Measurements from ENCODE around the gene UHRF1.
"Not testable (repeated sequence)": the region's sequence is repeated elsewhere in the genome, so short reads cannot be mapped to it uniquely, and the experiment has no call there.

Gene UHRF1

DNA sequence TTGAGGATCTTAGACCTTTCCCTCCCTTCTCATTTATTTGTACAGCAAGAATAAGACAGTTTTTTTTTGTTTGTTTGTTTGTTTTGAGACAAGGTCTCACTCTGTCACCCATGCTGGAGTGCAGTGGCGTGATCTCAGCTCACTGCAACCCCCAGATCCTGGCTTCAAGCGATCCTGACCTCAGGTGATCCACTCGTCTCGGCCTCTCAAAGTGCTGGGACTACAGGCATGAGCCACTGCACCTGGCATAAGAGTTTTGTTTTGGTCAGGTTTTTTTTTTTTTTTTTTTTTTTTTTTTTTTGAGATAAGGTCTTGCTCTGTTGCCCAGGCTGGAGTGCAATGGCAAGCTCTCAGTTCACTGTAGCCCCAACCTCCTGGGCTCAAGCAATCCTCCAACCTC lies 29.2 kb downstream of the UHRF1 start:
- DNase-seq: not testable (repeated sequence)

DNA sequence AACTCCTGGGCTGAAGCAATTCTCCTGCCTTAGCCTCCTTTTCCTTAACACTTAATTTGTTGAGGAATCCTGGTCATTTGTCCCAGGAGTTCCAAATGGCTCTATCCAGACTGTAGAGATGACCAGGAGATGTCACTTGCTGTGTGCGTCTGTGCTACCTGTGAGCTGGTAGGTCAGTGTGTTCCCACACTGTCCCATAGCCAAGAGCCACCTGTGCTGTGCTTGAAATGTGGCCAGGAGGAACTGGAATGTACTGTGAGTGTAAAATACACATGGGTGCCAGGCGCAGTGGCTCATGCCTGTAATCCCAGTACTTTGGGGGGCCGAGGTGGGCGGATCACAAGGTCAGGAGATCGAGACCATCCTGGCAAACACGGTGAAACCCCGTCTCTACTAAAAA lies 30.2 kb downstream of the UHRF1 start:
- DNase-seq: no peak

DNA sequence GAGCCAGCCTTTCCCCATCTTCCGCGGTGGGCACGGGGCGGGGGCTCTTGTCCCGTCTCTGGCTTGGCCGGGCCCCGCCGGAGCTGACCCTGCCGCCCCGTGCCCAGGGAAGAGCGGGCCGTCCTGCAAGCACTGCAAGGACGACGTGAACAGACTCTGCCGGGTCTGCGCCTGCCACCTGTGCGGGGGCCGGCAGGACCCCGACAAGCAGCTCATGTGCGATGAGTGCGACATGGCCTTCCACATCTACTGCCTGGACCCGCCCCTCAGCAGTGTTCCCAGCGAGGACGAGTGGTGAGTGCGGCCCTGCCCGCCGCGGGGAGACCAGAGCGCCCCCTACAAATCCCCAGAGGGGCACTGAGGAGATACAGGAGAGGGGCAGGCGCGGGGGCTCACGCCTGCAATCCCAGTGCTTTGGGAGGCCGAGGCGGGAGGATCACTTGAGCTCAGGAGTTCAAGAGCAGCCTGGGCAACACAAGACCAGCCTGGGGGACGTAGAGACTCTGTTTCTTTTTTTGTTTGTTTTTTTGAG lies 32.4 kb downstream of the UHRF1 start:
- not testable (repeated sequence) for DNase-seq

DNA sequence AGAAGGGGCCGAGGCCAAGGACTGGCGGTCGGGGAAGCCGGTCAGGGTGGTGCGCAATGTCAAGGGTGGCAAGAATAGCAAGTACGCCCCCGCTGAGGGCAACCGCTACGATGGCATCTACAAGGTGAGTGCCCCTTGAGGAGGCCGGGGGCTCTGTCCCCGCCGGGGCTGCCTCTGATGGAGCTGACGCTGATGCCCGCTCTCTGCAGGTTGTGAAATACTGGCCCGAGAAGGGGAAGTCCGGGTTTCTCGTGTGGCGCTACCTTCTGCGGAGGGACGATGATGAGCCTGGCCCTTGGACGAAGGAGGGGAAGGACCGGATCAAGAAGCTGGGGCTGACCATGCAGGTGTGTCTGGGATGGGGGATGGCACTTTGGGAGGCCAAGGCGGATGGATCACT lies 41.3 kb downstream of the UHRF1 start:
- not testable (repeated sequence) for DNase-seq

DNA sequence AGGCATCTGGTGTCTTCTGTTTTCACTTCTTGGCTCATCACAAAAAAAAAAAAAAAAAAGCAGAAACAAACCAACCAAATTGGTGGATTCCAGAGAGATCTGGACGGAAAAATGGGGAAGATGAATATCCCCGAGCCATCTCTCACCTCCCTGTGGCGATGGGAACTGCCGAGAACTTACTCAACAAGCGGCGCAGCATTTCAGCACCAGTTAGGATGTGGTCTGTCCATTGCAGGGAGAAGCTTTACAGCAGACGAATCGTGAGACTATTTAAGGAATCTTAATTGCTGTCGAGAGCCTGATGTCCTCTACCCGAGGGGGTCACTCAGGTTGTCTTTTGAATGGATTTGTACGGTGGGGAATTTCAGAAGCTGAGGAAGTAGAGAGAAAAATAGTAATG lies 42.4 kb downstream of the UHRF1 start:
- no peak for DNase-seq

DNA sequence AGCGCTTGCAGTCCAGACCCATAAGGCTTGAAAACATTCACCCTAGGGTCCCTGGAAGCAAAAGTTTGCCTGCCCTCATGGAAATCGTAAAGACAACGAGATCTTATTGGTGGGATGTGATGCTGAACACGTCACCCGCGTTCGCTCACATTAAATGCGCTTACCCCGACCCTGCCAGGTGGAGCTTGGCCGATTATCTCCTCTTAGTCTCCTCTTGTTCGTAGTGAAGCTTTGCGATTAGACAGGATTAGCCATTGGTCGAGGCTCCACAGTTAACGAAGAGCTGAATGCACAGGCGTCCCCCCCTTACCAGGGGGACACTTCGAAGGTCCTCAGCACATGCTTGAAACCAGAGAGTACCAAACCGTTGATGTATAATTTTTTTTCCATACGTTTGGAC lies 43.6 kb downstream of the UHRF1 start:
- no peak for DNase-seq

DNA sequence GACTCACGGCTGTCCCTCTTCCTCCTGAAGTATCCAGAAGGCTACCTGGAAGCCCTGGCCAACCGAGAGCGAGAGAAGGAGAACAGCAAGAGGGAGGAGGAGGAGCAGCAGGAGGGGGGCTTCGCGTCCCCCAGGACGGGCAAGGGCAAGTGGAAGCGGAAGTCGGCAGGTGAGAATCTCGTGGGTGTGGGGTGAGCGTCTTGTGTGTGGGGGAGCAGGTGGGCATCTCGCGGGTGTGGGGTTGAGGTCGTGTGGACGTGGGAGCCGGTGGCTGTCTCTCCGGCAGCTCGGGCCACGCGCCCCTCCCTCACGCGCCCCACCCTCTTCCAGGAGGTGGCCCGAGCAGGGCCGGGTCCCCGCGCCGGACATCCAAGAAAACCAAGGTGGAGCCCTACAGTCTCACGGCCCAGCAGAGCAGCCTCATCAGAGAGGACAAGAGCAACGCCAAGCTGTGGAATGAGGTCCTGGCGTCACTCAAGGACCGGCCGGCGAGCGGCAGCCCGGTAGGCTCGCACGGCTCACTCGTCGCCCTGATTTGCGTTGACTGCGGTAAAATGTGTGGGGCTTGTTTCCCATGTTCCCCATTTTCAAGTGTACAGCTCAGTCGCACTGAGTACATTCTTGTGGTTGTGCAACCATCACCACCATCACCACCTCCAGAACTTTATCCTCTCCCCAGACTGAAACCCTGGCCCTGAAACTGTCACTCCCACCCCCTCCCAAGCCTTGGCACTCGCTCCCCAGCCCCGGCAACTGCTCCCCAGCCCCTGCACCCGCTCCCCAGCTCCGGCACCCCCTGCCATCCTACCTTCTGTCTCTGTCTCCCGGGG lies 45.2 kb downstream of the UHRF1 start:
- not testable (repeated sequence) for DNase-seq

DNA sequence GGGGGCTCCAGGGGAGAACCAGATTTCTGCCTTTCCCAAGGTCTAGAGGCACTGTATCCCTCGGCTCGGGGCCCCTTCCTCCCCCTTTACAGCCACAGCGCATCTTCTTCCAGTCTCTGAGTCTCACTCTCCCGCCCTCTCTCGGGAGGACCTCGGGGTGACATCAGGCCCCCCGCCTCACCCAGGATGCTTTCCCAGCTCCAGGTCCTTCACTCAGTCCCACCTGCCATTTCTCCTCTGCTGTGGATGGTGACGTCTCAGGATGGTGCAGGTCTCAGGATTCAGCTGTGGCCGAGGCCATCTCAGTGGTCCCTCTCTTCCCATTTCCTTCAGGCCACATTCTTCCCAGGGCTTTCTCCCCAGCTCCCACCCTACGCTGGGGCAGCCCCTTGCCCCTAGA lies 46.0 kb downstream of the UHRF1 start:
- DNase-seq: no peak

DNA sequence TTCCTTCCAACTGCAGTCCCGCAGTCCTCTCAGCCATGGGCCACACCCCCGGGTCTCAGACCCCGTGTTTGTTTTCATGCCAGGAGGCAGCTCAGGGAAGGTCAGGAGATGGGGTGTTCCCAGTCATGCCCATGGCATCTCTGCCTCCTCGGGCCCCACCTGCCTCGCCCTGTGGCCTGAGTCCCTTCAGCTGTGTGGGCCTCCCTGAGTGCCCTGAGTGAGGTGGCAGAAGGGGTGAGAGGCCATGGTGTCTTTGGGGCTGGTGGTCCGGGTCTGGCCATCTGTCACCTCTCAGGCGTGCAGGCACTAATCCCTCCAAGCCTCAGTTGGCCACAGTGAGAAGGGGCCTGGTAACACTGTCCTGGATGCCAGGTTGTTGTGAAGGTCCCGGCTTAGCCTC lies 48.7 kb downstream of the UHRF1 start:
- DNase-seq: no peak

DNA sequence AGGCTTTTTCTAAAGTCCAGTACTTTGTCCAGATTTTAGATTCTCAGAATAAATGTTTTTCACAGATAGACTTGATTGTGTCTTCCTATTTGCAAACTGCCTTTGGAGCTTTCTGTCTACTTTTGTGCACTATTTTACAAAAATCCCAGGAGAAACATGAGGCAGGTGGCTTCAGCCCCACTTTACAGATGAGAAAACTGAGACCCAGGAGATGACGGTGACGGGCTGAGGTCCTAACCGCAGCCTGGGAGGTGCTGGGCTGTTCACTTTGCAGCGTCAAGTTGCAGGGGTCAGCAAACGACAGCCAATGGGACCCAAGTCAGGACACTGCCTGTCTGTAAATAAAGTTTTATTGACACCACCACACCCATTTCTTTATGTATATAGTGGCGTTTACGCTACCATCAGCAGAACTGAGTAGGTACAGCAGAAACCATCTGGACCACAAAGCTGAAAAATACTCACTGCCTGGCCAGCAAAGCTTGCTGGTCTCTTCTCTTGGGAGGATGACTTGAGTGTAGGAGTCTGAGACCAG lies 52.9 kb downstream of the UHRF1 start:
- DNase-seq: no peak

DNA sequence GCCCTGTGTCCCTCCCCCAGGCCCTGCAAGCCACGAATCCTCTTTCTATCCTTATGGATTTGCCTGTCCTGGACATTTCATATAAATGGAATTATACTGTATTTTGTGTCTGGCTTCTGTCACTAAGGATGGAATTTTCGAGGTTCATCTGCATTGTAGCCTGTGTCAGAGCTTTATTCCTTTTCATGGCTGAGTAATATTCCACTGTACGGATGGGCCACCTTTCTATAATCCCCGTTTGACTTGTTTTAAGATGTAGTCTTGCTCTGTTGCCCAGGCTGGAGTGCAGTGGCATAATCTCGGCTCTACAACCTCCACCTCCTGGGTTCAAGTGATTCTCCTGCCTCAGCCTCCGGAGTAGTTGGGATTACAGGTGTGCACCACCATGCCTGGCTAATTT lies 55.8 kb downstream of the UHRF1 start:
- no peak for DNase-seq

DNA sequence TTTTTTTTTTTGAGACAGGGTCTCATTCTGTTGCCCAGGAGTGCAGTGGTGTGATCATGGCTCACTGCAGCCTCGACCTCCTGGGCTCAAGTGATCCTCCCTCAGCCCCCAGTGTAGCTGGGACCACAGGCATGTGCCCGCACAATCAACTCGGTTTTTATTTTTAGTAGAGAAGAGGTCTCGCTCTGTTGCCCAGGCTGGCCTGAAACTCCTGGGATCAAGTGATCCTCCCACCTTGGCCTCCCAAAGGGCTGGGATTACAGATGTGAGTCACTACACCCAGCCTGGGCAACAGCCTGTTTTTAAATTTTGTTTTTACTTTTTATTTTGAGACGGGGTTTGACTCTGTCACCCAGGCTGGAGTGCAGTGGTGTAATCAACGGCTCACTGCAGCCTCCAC lies 57.3 kb downstream of the UHRF1 start:
- DNase-seq: no peak

DNA sequence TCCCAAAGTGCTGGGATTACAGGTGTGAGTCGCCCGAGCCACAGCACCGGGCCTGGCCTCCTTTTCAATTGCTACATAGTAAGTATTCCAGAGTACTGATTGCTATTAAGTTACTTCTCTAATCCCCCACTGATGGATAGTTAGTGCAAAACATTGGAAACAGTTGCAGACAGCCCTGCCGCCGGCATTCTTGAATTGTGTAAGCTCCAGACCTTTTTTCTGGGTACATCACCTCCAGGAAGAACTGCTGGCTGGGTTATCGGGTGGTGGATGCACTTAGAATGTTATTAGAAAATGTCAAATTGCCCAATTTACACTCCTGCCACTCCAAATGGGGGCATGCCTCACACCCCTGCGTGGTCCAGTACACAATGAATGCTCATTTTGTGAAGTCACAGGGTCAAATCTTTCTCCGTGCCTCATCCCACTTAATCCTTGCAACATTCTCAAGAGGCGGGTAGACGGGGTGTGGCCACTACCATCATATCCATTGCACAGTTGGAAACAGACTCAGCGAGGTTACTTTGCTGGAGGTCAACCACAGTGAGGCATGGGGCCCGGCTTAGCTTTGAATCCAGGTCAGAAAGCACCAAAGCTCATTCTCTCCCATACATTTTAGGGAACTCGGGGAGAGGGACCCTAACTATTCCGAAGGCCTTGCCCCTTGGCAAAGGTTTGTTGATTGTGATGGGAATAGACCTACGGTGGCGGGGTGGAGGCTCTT lies 58.6 kb downstream of the UHRF1 start:
- no peak for DNase-seq

DNA sequence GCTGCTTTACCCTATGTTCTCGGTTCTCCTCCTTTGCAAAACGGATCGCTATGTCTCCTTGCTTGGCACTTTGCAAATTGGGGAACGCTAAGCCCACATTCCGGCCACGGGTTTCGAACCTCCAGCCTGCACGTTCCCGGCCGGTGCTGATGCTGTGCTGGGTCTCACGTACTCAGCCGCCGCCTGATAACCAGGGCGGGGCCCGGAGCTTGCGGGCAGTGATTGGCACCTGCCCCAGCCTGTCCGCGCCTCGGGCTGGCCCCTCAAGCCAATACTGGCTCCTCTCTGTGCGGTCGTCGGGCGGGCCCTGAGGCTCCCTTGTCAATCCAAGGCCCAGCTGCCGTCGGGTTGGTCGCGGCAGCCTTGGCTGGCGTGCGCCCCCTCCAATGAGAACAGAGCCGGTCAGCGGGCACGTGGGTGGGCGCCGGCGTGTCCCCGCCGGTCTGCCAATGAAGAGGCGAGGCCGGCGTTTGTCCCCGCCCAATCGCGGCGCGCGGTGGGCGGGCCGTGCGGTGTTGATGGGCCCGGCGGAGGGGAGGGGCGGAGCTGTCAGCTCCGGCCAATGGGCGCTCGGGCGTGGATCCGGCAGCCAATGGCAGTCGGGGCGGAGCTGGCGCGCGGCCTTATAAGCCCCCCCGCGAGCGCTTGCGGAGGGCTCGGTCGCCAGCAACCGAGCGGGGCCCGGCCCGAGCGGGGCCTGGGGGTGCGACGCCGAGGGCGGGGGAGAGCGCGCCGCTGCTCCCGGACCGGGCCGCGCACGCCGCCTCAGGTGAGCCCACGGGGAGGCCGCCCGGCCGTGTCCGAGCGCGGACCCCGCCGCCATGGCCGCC lies 59.4 kb downstream of the UHRF1 start, which contains the start of gene KDM4B:
Gene KDM4B, plus strand, starts transcription at position 652 of the 830 bp plus-strand sequence. CDS start 63,778 bp downstream, outside the sequence.
- peak; percentile 99 for DNase-seq

DNA sequence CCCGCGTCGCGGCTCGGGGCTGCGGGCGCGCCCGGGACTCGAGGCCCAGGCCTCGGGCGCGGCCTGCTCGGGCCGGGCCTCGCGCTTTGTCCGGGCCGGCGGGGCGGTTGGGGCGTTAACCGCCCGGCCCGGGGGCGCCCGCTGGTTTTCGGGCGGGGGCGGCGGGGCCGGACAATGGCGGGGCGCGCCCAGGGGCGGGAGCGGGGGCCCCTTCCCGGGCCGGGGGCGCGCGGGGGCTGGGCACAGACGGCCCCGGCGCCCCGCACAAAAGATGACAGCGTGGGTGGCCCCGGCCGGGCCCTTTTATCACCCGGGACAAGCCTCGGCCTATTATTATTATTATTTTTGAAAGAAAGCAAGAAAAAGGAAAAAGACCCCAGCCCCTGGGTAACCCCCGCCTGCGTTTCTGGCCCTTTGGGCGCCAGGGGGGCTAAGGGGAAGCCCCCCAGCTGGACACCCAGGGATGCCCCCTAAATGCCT lies 60.0 kb downstream of the UHRF1 start:
- DNase-seq: no peak

DNA sequence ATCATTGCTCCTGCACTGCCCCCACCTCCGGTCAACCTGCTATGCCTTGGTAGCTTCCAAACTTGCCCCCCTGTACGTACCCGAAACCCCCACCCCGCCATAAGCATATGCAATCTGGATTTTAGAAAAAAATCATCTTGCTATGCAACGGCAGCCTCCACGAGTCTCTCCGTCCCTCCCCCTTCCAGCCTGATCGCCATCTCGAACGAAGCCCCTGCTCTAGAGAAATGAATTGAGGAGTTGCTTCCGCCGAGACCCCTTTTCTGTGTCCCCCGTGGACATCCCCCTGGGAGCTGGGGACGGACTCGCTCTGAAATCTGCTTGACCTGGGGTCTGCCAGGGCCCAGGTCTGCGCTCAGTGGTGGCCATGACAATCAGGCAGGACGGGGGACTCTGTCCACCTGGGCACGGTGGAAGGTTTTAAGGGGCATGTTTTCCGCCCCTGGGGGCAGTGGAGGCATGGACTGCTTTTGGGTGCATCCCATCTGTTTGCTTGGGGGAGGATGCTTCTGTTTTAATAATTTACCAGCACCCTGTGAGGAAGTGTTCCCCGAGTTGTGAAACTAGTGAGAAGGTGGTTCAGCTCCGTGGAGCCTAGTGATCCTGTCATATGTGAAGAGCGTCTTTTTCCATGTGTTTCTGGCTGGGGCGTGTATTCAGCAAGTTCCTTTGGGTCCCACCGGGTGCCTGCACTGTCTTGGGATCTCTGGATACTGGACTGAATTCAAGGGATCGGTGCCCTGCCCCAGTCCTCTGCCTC lies 60.7 kb downstream of the UHRF1 start:
- DNase-seq: peak; percentile 57

DNA sequence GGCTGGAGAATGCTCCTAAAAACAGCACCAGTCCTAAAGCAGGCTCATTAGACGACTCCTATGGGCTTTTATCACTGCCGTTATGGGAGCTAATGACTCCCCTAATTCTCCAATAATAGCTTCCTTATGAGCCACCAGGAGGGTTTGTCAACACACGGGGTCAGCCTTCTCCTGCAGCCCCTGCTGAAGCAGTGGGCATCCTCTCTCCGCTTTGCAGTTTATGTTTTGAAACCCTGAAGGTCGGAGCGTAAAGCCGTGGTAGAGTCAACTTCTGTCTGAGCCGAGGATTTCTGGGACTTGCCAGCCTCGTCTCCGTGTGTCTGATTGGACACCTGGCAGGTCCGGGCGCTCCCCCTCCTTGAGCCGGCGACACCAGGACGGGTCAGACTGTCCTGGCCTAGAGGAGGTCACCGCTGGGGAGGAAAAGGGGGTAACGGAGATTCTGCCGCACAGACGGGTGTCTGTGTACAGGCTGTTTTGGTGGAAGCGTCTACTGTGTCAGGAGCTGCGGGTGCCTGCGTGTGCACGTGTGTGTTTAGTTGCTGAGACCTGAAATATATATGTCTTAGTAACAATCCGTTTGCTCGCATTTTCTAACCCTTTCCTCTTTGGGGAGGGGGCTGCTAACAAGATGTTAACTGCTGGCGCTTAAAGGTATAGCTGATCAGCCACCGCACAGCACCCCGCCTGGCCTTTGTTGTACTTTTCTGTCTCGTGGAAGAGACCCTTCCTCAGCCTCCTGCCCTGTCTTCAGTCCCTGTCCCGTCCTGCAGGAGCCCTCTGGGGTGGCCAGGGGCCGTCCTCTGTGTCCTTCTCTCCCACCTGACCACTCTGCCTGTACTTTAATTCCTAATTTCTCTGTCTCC lies 61.5 kb downstream of the UHRF1 start:
- DNase-seq: peak; percentile 63

DNA sequence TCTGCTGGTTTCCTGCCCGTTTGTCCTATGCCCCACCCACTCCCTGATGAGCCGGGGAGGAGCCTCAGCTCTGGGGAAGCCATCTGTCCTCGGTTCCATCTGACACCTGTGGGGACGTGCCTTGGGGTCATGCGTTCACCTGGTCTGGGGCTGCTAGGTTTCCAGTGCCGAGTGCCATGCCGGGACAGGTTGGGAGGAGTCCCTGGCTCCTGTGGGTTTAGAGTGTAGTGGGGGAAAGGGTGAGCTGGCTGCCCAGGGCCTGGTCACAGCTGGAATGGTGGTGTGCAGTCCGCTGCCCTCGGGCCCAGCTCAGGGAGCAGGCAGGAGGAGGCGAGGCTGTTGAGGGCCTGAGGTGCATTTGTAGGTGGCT lies 62.1 kb downstream of the UHRF1 start:
- DNase-seq: peak; percentile 57

DNA sequence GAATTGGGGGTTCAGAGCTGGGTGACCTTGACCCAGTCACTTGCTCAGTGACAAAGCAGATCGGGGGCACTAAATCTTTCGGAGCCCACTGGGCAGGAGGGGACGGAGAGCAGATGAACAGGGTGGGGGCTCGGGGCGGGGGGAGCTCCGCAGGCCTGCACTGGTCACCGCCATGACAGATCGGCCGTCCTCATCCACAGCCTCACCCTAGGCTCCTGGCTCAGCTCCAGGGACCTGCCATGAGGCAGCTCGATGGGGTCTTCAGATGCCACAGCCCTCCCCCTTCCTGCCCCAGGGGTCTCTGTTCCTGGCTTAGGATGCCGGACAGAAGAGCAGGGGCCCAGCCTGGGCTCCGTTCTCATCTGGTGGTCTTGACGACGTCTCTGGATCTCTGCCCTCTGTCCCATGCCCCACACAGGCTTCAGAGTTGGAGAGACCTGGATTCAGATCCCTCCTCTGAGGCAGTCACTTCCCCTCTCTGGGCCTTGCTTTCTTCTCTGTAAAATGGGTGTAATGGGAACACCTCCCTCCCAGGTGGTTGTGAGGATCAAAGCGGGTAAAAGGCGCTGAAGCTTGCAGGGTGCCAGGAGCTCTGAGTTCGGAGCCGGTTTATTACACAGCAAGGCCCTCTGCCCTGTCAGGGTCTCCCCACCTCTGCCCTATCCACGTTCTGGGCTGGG lies 62.7 kb downstream of the UHRF1 start:
- no peak for DNase-seq

All from eye (tissue), 1 donor.